H9 (cell line): Measurements from ENCODE around the gene PVR. TPM values are rescaled to one million over a fixed set of nuclear protein-coding genes. Genes with fewer than 3 reads are reported as not detected.

Source experiments
- DNase-seq: peaks from one replicate; pipeline ENCODE4 v3.0.0-alpha.2; 2017
- H2AFZ ChIP-seq: one replicate; pipeline ENCODE4 v1.6.1; 2013; ENCODE audit warnings: mild to moderate bottlenecking, low read length, control low read depth, moderate library complexity
- H2AK5ac ChIP-seq: 2 replicates; pipeline ENCODE4 v1.6.1; 2013; ENCODE audit warnings: low read length, control low read depth, mixed read lengths; ENCODE audit not compliant: insufficient read length
- H2BK120ac ChIP-seq: one replicate; pipeline ENCODE4 v1.6.1; 2013; ENCODE audit warnings: low read depth, mild to moderate bottlenecking, low read length, control low read depth, inconsistent platforms; ENCODE audit not compliant: poor library complexity, severe bottlenecking
- H2BK12ac ChIP-seq: 2 replicates; pipeline ENCODE4 v1.6.1; 2013; ENCODE audit warnings: low read length, control low read depth, mixed read lengths, low read depth; ENCODE audit not compliant: insufficient read length
- H2BK15ac ChIP-seq: 2 replicates; pipeline ENCODE4 v1.6.1; 2013; ENCODE audit warnings: low read depth, low read length, control low read depth
- H2BK20ac ChIP-seq: one replicate; pipeline ENCODE4 v1.6.1; 2013; ENCODE audit warnings: low read depth, mild to moderate bottlenecking, low read length, control low read depth, inconsistent platforms; ENCODE audit not compliant: poor library complexity, severe bottlenecking
- H2BK5ac ChIP-seq: 2 replicates; pipeline ENCODE4 v1.6.1; 2013; ENCODE audit warnings: low read length, control low read depth, mixed read lengths; ENCODE audit not compliant: insufficient read length
- H3K14ac ChIP-seq: 2 replicates; pipeline ENCODE4 v1.6.1; 2013; ENCODE audit warnings: low read length, control low read depth; ENCODE audit not compliant: insufficient read depth
- H3K18ac ChIP-seq: 2 replicates; pipeline ENCODE4 v1.6.1; 2013; ENCODE audit warnings: low read depth, mild to moderate bottlenecking, mixed read lengths, low read length, control low read depth; ENCODE audit not compliant: insufficient read length
- H3K23ac ChIP-seq: 2 replicates; pipeline ENCODE4 v1.6.1; 2013; ENCODE audit warnings: low read length, control low read depth, mixed read lengths, low read depth; ENCODE audit not compliant: insufficient read length
- H3K23me2 ChIP-seq: 2 replicates; pipeline ENCODE4 v1.6.1; 2013; ENCODE audit warnings: low read depth, mild to moderate bottlenecking, mixed read lengths, low read length, control low read depth; ENCODE audit not compliant: insufficient read length, poor library complexity, severe bottlenecking
- H3K27ac ChIP-seq: 2 replicates; pipeline ENCODE4 v1.5.1; 2013; ENCODE audit warnings: low read length, control low read depth, mixed read lengths, low read depth; ENCODE audit not compliant: insufficient read length
- H3K27me3 ChIP-seq: 2 replicates; pipeline ENCODE4 v1.6.1; 2013; ENCODE audit warnings: low read length, control low read depth, inconsistent platforms; ENCODE audit not compliant: insufficient read depth
- H3K4ac ChIP-seq: 2 replicates; pipeline ENCODE4 v1.6.1; 2013; ENCODE audit warnings: low read depth, mild to moderate bottlenecking, control low read depth, inconsistent platforms, low read length, moderate library complexity
- H3K4me1 ChIP-seq: 2 replicates; pipeline ENCODE4 v1.6.1; 2013; ENCODE audit warnings: low read length, control low read depth, inconsistent platforms; ENCODE audit not compliant: insufficient read depth
- H3K4me2 ChIP-seq: 2 replicates; pipeline ENCODE4 v1.6.1; 2013; ENCODE audit warnings: low read length, control low read depth, mixed read lengths; ENCODE audit not compliant: insufficient read length, insufficient read depth
- H3K56ac ChIP-seq: 2 replicates; pipeline ENCODE4 v1.6.1; 2013; ENCODE audit warnings: low read depth, mild to moderate bottlenecking, mixed read lengths, low read length, control low read depth; ENCODE audit not compliant: insufficient read length
- H3K79me1 ChIP-seq: 2 replicates; pipeline ENCODE4 v1.6.1; 2013; ENCODE audit warnings: low read depth, mild to moderate bottlenecking, moderate library complexity, low read length, control low read depth, inconsistent platforms; ENCODE audit not compliant: insufficient read depth, poor library complexity, severe bottlenecking
- H3K79me2 ChIP-seq: 2 replicates; pipeline ENCODE4 v1.6.1; 2013; ENCODE audit warnings: low read length, control low read depth, inconsistent platforms; ENCODE audit not compliant: insufficient read depth
- H3K9ac ChIP-seq: 2 replicates; pipeline ENCODE4 v1.6.1; 2013; ENCODE audit warnings: low read length, control low read depth, mixed read lengths; ENCODE audit not compliant: insufficient read length; ENCODE audit errors: extremely low read depth
- H3K9me3 ChIP-seq: one replicate; pipeline ENCODE4 v1.6.1; 2013; ENCODE audit warnings: low read depth, low read length, inconsistent platforms; ENCODE audit not compliant: control insufficient read depth
- H3T11ph ChIP-seq: one replicate; pipeline ENCODE4 v1.6.1; 2013; ENCODE audit warnings: mild to moderate bottlenecking, low read length, control low read depth, inconsistent platforms
- H4K20me1 ChIP-seq: one replicate; pipeline ENCODE4 v1.6.1; 2013; ENCODE audit not compliant: control insufficient read depth, insufficient read length, insufficient read depth
- H4K5ac ChIP-seq: 2 replicates; pipeline ENCODE4 v1.6.1; 2013; ENCODE audit warnings: low read depth, mild to moderate bottlenecking, mixed read lengths, low read length, control low read depth; ENCODE audit not compliant: insufficient read length
- H4K8ac ChIP-seq: replicated peaks from 2 replicates; pipeline ENCODE4 v1.6.1; 2013; ENCODE audit warnings: low read length, control low read depth, mixed read lengths, low read depth; ENCODE audit not compliant: insufficient read length
- H4K91ac ChIP-seq: 2 replicates; pipeline ENCODE4 v1.6.1; 2013; ENCODE audit warnings: low read depth, mild to moderate bottlenecking, moderate library complexity, mixed read lengths, low read length, control low read depth; ENCODE audit not compliant: insufficient read length
- H3K27ac Mint-ChIP-seq, 3 experiments: 2 replicates in 2 of 3; 3 replicates in 1 of 3; pipeline ENCODE4 v1.8.0; 2020 to 2021; ENCODE audit warnings: mixed read lengths in 3 of 3, mild to moderate bottlenecking in 1 of 3, moderate library complexity in 1 of 3
- H3K27me3 Mint-ChIP-seq: 2 replicates; pipeline ENCODE4 v1.8.0; 2021; ENCODE audit warnings: low read depth, mild to moderate bottlenecking, moderate library complexity, mixed read lengths
- H3K36me3 Mint-ChIP-seq, 3 experiments: 2 replicates in 2 of 3; 3 replicates in 1 of 3; pipeline ENCODE4 v1.8.0; 2020 to 2021; ENCODE audit warnings: low read depth in 3 of 3, mixed read lengths in 3 of 3; ENCODE audit not compliant: insufficient read depth in 1 of 3
- H3K4me1 Mint-ChIP-seq, 2 experiments: 2 replicates each; pipeline ENCODE4 v1.8.0; 2020; ENCODE audit warnings: mixed read lengths in 2 of 2
- H3K4me3 Mint-ChIP-seq, 2 experiments: 2 replicates in 1 of 2; 3 replicates in 1 of 2; pipeline ENCODE4 v1.8.0; 2020 to 2021; ENCODE audit warnings: mild to moderate bottlenecking in 2 of 2, mixed read lengths in 2 of 2, moderate library complexity in 1 of 2
- H3K9me3 Mint-ChIP-seq, 2 experiments: 2 replicates in 1 of 2; 3 replicates in 1 of 2; pipeline ENCODE4 v1.8.0; 2020; ENCODE audit warnings: mild to moderate bottlenecking in 2 of 2, mixed read lengths in 2 of 2, moderate library complexity in 1 of 2
- WGBS: extraction: QIAGEN DNeasy Blood & Tissue Kit; methylation state at CpG from one replicate; pipeline ENCODE4 v1.1.7; 2013; ENCODE audit warnings: missing lambda C conversion rate, low lambda C conversion rate, mixed read lengths; ENCODE audit not compliant: insufficient read length; ENCODE audit errors: extremely low coverage; 5-methylcytosine and 5-hydroxymethylcytosine counted together
- total RNA-seq: library from RNA; stranded (reverse); gene quantifications from 2 replicates; pipeline ENCODE4 v1.2.1, GENCODE V29; 2021
- TF ChIP-seq, protein P1 (sequence below): fragments of 200-600 bp; sonication (generic); conservative IDR thresholded peaks from 3 replicates; pipeline ENCODE4 v1.8.0; 2021; ENCODE audit warnings: antibody characterized with exemption, mild to moderate bottlenecking

PVR gene
- total RNA-seq, 1 experiment from 2014 or later = 29.2 TPM

DNA sequence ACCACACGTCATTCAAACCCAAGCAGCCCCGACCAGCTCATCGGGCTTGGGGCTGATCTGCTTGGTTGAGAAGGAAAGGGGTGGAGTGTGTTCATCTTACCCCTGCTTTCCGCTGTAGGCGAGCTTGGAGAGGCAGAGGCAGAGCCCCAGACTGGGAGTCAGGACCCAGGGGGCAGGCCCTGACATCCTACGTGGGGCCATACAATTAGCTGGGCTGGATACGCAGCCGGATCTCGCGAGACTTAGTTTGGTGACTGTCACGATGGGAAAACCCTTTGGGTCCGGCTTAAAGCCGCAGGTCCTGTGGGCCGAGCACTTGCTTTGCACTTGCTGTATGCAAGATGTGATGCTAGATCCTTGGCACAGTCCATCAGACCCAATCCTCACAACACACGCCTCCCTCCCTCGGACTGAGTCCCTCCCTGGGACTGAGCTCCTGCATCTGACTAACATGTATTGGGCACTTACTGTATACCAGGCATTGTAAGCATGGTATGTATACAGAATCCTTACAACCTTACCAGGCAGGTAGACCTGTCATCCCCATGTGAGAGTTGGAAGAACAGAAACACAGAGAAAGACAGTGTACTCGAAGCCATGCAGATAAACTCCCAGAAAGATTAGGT, 59.0 kb downstream of the PVR start:
- H4K20me1 ChIP-seq = no peaks in the 10 kb centered on the region
- H3K23ac ChIP-seq = no peak overlapping the region
- DNase-seq = no peak
- peaks cover 0 to under 1% of the 10 kb centered on the region in 2 experiments; a peak in 1 of 4 replicates for H3K4me1 Mint-ChIP-seq
- H2BK12ac ChIP-seq = no peak overlapping the region
- H3K27me3 Mint-ChIP-seq = peaks cover 5% of the 10 kb centered on the region
- H3K36me3 Mint-ChIP-seq = no peaks in the 10 kb centered on the region; a peak in 1 of 7 replicates
- H3K27ac ChIP-seq = no peak overlapping the region
- H3K18ac ChIP-seq = no peak overlapping the region
- H3K9me3 Mint-ChIP-seq = no peaks in the 10 kb centered on the region
- TF ChIP-seq, protein P1, sequence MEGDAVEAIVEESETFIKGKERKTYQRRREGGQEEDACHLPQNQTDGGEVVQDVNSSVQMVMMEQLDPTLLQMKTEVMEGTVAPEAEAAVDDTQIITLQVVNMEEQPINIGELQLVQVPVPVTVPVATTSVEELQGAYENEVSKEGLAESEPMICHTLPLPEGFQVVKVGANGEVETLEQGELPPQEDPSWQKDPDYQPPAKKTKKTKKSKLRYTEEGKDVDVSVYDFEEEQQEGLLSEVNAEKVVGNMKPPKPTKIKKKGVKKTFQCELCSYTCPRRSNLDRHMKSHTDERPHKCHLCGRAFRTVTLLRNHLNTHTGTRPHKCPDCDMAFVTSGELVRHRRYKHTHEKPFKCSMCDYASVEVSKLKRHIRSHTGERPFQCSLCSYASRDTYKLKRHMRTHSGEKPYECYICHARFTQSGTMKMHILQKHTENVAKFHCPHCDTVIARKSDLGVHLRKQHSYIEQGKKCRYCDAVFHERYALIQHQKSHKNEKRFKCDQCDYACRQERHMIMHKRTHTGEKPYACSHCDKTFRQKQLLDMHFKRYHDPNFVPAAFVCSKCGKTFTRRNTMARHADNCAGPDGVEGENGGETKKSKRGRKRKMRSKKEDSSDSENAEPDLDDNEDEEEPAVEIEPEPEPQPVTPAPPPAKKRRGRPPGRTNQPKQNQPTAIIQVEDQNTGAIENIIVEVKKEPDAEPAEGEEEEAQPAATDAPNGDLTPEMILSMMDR = no peak
- no peak overlapping the region for H3K14ac ChIP-seq
- H3K4me3 Mint-ChIP-seq = no peak overlapping the region
- H3K79me2 ChIP-seq = no peaks in the 10 kb centered on the region
- no peak overlapping the region for H4K91ac ChIP-seq
- no peak overlapping the region for H4K5ac ChIP-seq
- no peak overlapping the region for H3T11ph ChIP-seq
- H3K4ac ChIP-seq = no peak overlapping the region
- H2BK5ac ChIP-seq = no peak overlapping the region
- no peak overlapping the region for H2BK20ac ChIP-seq
- H3K79me1 ChIP-seq = no peaks in the 10 kb centered on the region
- no peaks in the 10 kb centered on the region for H3K23me2 ChIP-seq
- H2AK5ac ChIP-seq = no peak overlapping the region
- H3K9me3 ChIP-seq = no peaks in the 10 kb centered on the region
- no peak overlapping the region for H2BK15ac ChIP-seq
- H3K27me3 ChIP-seq = no peaks in the 10 kb centered on the region
- no peak overlapping the region for H3K56ac ChIP-seq
- no CpG with 5 or more reads among the region's 17 CpGs for WGBS
- H4K8ac ChIP-seq = no peak overlapping the region
- H3K27ac Mint-ChIP-seq = peak overlapping the region in 1 of 3 experiments; percentile 44; a peak in 1 of 7 replicates
- no peaks in the 10 kb centered on the region for H3K4me1 ChIP-seq
- H2BK120ac ChIP-seq = no peak overlapping the region
- no peak overlapping the region for H3K4me2 ChIP-seq
- H2AFZ ChIP-seq = no peak overlapping the region
- no peak overlapping the region for H3K9ac ChIP-seq
